Trophoblast cell (in vitro differentiated cells and primary cell): Measurements from ENCODE around the gene CDCP1.

ENCODE experiments used
- DNase-seq, 2 donors: peaks; one replicate each; pipeline ENCODE4 v3.0.0-alpha.2; 2016
- H2AFZ ChIP-seq: 2 replicates; pipeline ENCODE4 v1.6.1; 2013; ENCODE audit warnings: low read length, moderate library complexity, mild to moderate bottlenecking; ENCODE audit not compliant: insufficient read depth, poor library complexity
- H2AK5ac ChIP-seq: 2 replicates; pipeline ENCODE4 v1.6.1; 2013; ENCODE audit warnings: mild to moderate bottlenecking, low read length
- H2BK120ac ChIP-seq: 2 replicates; pipeline ENCODE4 v1.6.1; 2013; ENCODE audit warnings: low read length, mild to moderate bottlenecking, moderate library complexity; ENCODE audit not compliant: insufficient read depth, poor library complexity
- H2BK12ac ChIP-seq: 2 replicates; pipeline ENCODE4 v1.6.1; 2013; ENCODE audit warnings: mild to moderate bottlenecking, low read length, moderate library complexity
- H2BK5ac ChIP-seq: 2 replicates; pipeline ENCODE4 v1.6.1; 2013; ENCODE audit warnings: low read length, low read depth, moderate library complexity, mild to moderate bottlenecking; ENCODE audit not compliant: poor library complexity
- H3K14ac ChIP-seq: 2 replicates; pipeline ENCODE4 v1.6.1; 2013; ENCODE audit warnings: mild to moderate bottlenecking, low read length
- H3K18ac ChIP-seq: 2 replicates; pipeline ENCODE4 v1.6.1; 2013; ENCODE audit warnings: mild to moderate bottlenecking, low read length
- H3K23ac ChIP-seq: 2 replicates; pipeline ENCODE4 v1.6.1; 2013; ENCODE audit warnings: low read length
- H3K27ac ChIP-seq: 2 replicates; pipeline ENCODE4 v1.5.1; 2013; ENCODE audit warnings: low read depth, mild to moderate bottlenecking, inconsistent platforms, low read length, moderate library complexity
- H3K27me3 ChIP-seq: 2 replicates; pipeline ENCODE4 v1.6.1; 2013; ENCODE audit warnings: inconsistent platforms, mild to moderate bottlenecking, low read length, moderate library complexity; ENCODE audit not compliant: insufficient read depth
- H3K36me3 ChIP-seq, 2 experiments: 1 replicate in 1 of 2; 2 replicates in 1 of 2; pipeline ENCODE4 v1.6.1; 2013; ENCODE audit warnings: low read length in 2 of 2, mild to moderate bottlenecking in 2 of 2, moderate library complexity in 1 of 2; ENCODE audit not compliant: insufficient read depth in 2 of 2, control insufficient read depth in 1 of 2
- H3K4ac ChIP-seq: 2 replicates; pipeline ENCODE4 v1.6.1; 2013; ENCODE audit warnings: low read depth, mild to moderate bottlenecking, low read length, moderate library complexity
- H3K4me1 ChIP-seq, 2 experiments: 1 replicate in 1 of 2; 2 replicates in 1 of 2; pipeline ENCODE4 v1.6.1; 2013; ENCODE audit warnings: low read length in 2 of 2, mild to moderate bottlenecking in 2 of 2, moderate library complexity in 1 of 2; ENCODE audit not compliant: insufficient read depth in 2 of 2, control insufficient read depth in 1 of 2
- H3K4me2 ChIP-seq: 2 replicates; pipeline ENCODE4 v1.6.1; 2013; ENCODE audit warnings: inconsistent platforms, mild to moderate bottlenecking, low read length, moderate library complexity
- H3K4me3 ChIP-seq: 2 replicates; pipeline ENCODE4 v1.5.1; 2013; ENCODE audit warnings: mild to moderate bottlenecking, low read depth, low read length, inconsistent platforms
- H3K79me1 ChIP-seq: one replicate; pipeline ENCODE4 v1.6.1; 2013; ENCODE audit warnings: low read length
- H3K79me2 ChIP-seq: 2 replicates; pipeline ENCODE4 v1.6.1; 2013; ENCODE audit warnings: low read length, mild to moderate bottlenecking; ENCODE audit not compliant: control insufficient read depth, insufficient read depth, poor library complexity
- H3K9ac ChIP-seq: 2 replicates; pipeline ENCODE4 v1.6.1; 2013; ENCODE audit warnings: mild to moderate bottlenecking, low read length
- H3K9me3 ChIP-seq: 2 replicates; pipeline ENCODE4 v1.6.1; 2013; ENCODE audit warnings: low read depth, mild to moderate bottlenecking, control low read depth, inconsistent platforms, low read length; ENCODE audit not compliant: insufficient read depth
- H4K12ac ChIP-seq: 2 replicates; pipeline ENCODE4 v1.6.1; 2013; ENCODE audit warnings: low read depth, mild to moderate bottlenecking, low read length, moderate library complexity
- H4K8ac ChIP-seq: 2 replicates; pipeline ENCODE4 v1.6.1; 2013; ENCODE audit warnings: low read depth, mild to moderate bottlenecking, low read length, moderate library complexity
- H4K91ac ChIP-seq: one replicate; pipeline ENCODE4 v1.6.1; 2013; ENCODE audit warnings: low read depth, mild to moderate bottlenecking, low read length, moderate library complexity
- WGBS: extraction: QIAGEN DNeasy Blood & Tissue Kit; methylation state at CpG from one replicate; pipeline ENCODE4 v1.1.7; 2013; ENCODE audit warnings: missing lambda C conversion rate; ENCODE audit not compliant: insufficient read length, insufficient coverage; ENCODE audit errors: extremely low coverage; 5-methylcytosine and 5-hydroxymethylcytosine counted together

The CDCP1 gene

GRCh38 chr3:45124956-45125355 lies 21.2 kb downstream of the CDCP1 start:
- H3K18ac ChIP-seq, result no peak overlapping the region
- no peak overlapping the region for H4K91ac ChIP-seq
- H2BK5ac ChIP-seq, result no peak overlapping the region
- H3K4ac ChIP-seq, result no peak overlapping the region
- H3K14ac ChIP-seq, result no peak overlapping the region
- H3K9ac ChIP-seq, result no peak overlapping the region
- no peak overlapping the region for H2AK5ac ChIP-seq
- H3K4me3 ChIP-seq, result no peak overlapping the region
- H3K79me1 ChIP-seq, result no peaks in the 10 kb centered on the region
- H3K79me2 ChIP-seq, result no peaks in the 10 kb centered on the region
- H3K36me3 ChIP-seq, result no peaks in the 10 kb centered on the region
- no peak overlapping the region for H3K4me2 ChIP-seq
- H4K12ac ChIP-seq, result no peak overlapping the region
- no peak overlapping the region for H3K23ac ChIP-seq
- no peaks in the 10 kb centered on the region for H3K27me3 ChIP-seq
- WGBS, result no CpG with 5 or more reads among the region's 2 CpGs
- H2AFZ ChIP-seq, result no peak overlapping the region
- H2BK12ac ChIP-seq, result no peak overlapping the region
- no peak overlapping the region for H4K8ac ChIP-seq
- no peak overlapping the region for H3K27ac ChIP-seq
- peaks cover 2 to 5% of the 10 kb centered on the region in 2 experiments for H3K4me1 ChIP-seq
- DNase-seq, result no peak
- peaks cover 2% of the 10 kb centered on the region for H3K9me3 ChIP-seq
- H2BK120ac ChIP-seq, result no peak overlapping the region

- no peak overlapping the region for H2BK5ac ChIP-seq
- WGBS, result no CpG with 5 or more reads among the region's 3 CpGs
- no peak overlapping the region for H2AK5ac ChIP-seq
- H4K8ac ChIP-seq, result no peak overlapping the region
- peaks cover 2% of the 10 kb centered on the region for H3K9me3 ChIP-seq
- no peak overlapping the region for H3K18ac ChIP-seq
- H3K27ac ChIP-seq, result no peak overlapping the region
- no peaks in the 10 kb centered on the region for H3K79me2 ChIP-seq
- H3K4me1 ChIP-seq, result peaks cover 2 to 5% of the 10 kb centered on the region in 2 experiments
- no peaks in the 10 kb centered on the region for H3K79me1 ChIP-seq
- no peak overlapping the region for H2AFZ ChIP-seq
- no peak overlapping the region for H3K4me2 ChIP-seq
- H3K9ac ChIP-seq, result no peak overlapping the region
- no peak overlapping the region for H2BK120ac ChIP-seq
- no peak for DNase-seq
- H3K36me3 ChIP-seq, result no peaks in the 10 kb centered on the region
- H3K14ac ChIP-seq, result no peak overlapping the region
- H3K23ac ChIP-seq, result no peak overlapping the region
- no peaks in the 10 kb centered on the region for H3K27me3 ChIP-seq
- H3K4ac ChIP-seq, result no peak overlapping the region
- H3K4me3 ChIP-seq, result no peak overlapping the region
- no peak overlapping the region for H2BK12ac ChIP-seq
- H4K12ac ChIP-seq, result no peak overlapping the region
- H4K91ac ChIP-seq, result no peak overlapping the region
Measured at GRCh38 chr3:45124352-45124751, 21.8 kb downstream of the CDCP1 start.

- Histone ChIP-seq H3K79me2 (no peaks in the 10 kb centered on the region), H4K91ac (no peak overlapping the region), H4K8ac (no peak overlapping the region), H3K4me2 (no peak overlapping the region), H3K4me1 (peaks cover 2 to 5% of the 10 kb centered on the region in 2 experiments), H2BK5ac (no peak overlapping the region), H3K18ac (no peak overlapping the region), H3K9ac (no peak overlapping the region), H3K79me1 (no peaks in the 10 kb centered on the region), H4K12ac (no peak overlapping the region), H3K9me3 (peaks cover 2% of the 10 kb centered on the region), H3K36me3 (no peaks in the 10 kb centered on the region), H3K4ac (no peak overlapping the region), H2AFZ (no peak overlapping the region), H3K14ac (no peak overlapping the region), H2BK120ac (no peak overlapping the region), H3K27ac (no peak overlapping the region), H3K23ac (no peak overlapping the region), H3K27me3 (no peaks in the 10 kb centered on the region), H3K4me3 (no peak overlapping the region), H2AK5ac (no peak overlapping the region), H2BK12ac (no peak overlapping the region)
- WGBS, result no CpG with 5 or more reads among the region's 3 CpGs
- DNase-seq, result no peak
Measured at GRCh38 chr3:45123581-45124269, 22.5 kb downstream of the CDCP1 start.

GRCh38 chr3:45123030-45123429 lies 23.1 kb downstream of the CDCP1 start:
- Histone ChIP-seq H2BK5ac (no peak overlapping the region), H3K36me3 (no peaks in the 10 kb centered on the region), H2BK12ac (no peak overlapping the region), H3K79me2 (no peaks in the 10 kb centered on the region), H3K79me1 (no peaks in the 10 kb centered on the region), H3K4ac (no peak overlapping the region), H4K8ac (no peak overlapping the region), H3K9ac (no peak overlapping the region), H4K12ac (no peak overlapping the region), H3K27ac (no peak overlapping the region), H3K4me1 (peaks cover 2 to 5% of the 10 kb centered on the region in 2 experiments), H4K91ac (no peak overlapping the region), H2AK5ac (no peak overlapping the region), H3K27me3 (no peaks in the 10 kb centered on the region), H2AFZ (no peak overlapping the region), H3K4me3 (no peak overlapping the region), H3K23ac (no peak overlapping the region), H2BK120ac (no peak overlapping the region), H3K4me2 (no peak overlapping the region), H3K14ac (no peak overlapping the region), H3K18ac (no peak overlapping the region), H3K9me3 (peaks cover 2% of the 10 kb centered on the region)
- DNase-seq, result peak in 1 of 2 donors; percentile 42
- no CpG with 5 or more reads among the region's 5 CpGs for WGBS
